ENCODE results near the gene SAPCD2.

DNA sequence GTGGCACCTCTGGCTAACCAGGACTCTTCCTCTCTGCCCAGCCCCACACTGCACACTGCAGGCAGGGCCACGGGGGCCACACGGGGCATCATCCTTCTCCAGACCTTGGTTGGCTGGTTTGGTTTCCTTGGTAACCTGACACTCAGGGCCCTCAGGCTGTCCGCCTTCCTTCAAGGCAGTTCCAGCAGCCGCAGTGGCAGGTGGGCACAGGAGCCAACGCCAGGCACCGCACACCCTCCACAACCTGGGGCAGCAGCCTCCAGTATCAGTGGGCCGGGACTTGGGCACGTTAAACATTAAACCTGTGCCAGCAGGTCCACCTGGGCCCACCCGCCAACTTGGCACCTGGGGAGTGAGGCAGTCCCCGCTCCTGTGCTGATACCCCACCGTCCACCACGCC, 26.3 kb downstream of the SAPCD2 start:
- TF ChIP-seq, protein P1, sequence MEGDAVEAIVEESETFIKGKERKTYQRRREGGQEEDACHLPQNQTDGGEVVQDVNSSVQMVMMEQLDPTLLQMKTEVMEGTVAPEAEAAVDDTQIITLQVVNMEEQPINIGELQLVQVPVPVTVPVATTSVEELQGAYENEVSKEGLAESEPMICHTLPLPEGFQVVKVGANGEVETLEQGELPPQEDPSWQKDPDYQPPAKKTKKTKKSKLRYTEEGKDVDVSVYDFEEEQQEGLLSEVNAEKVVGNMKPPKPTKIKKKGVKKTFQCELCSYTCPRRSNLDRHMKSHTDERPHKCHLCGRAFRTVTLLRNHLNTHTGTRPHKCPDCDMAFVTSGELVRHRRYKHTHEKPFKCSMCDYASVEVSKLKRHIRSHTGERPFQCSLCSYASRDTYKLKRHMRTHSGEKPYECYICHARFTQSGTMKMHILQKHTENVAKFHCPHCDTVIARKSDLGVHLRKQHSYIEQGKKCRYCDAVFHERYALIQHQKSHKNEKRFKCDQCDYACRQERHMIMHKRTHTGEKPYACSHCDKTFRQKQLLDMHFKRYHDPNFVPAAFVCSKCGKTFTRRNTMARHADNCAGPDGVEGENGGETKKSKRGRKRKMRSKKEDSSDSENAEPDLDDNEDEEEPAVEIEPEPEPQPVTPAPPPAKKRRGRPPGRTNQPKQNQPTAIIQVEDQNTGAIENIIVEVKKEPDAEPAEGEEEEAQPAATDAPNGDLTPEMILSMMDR (IDR thresholded peaks at IDR 0.05): no peak
- TF ChIP-seq POLR2AphosphoS5 (IDR thresholded peaks at IDR 0.05): no peak
